AG09309 (cell line): Measurements from ENCODE around the gene SPDYE1.
"Not testable (repeated sequence)": the region's sequence is repeated elsewhere in the genome, so short reads cannot be mapped to it uniquely, and the experiment has no call there.

Source experiments
- DNase-seq: peaks from one replicate; pipeline ENCODE4 v3.0.0-alpha.2; 2010; ENCODE audit warnings: low read depth
- H3K4me3 ChIP-seq: 2 replicates; pipeline ENCODE4 v1.5.1; 2011; ENCODE audit warnings: mild to moderate bottlenecking, low read depth, low read length, moderate library complexity; ENCODE audit not compliant: control insufficient read depth
- CTCF ChIP-seq: IDR thresholded peaks from 2 replicates; pipeline ENCODE4 v1.5.1; 2011; ENCODE audit warnings: mild to moderate bottlenecking, low read depth, low read length, inconsistent platforms; ENCODE audit not compliant: insufficient read depth, control insufficient read depth; ENCODE audit errors: missing control alignments

SPDYE1 gene

GRCh38 chr7:43977525-43977924, 20.2 kb upstream of the SPDYE1 start:
- H3K4me3 ChIP-seq = no peak overlapping the region
- no peak for TF ChIP-seq CTCF
- DNase-seq = no peak

- not testable (repeated sequence) for DNase-seq, H3K4me3 ChIP-seq
These were observed 19.6 kb upstream of the SPDYE1 start for GRCh38 chr7:43978102-43978501.

GRCh38 chr7:43982848-43983247, 14.8 kb upstream of the SPDYE1 start:
- DNase-seq, H3K4me3 ChIP-seq: not testable (repeated sequence)

GRCh38 chr7:43983736-43984135, 14.0 kb upstream of the SPDYE1 start:
- H3K4me3 ChIP-seq, DNase-seq: not testable (repeated sequence)

GRCh38 chr7:43985904-43986864, 11.5 kb upstream of the SPDYE1 start:
- not testable (repeated sequence) for DNase-seq, H3K4me3 ChIP-seq
- peak; percentile 56 for TF ChIP-seq CTCF

- H3K4me3 ChIP-seq, DNase-seq: not testable (repeated sequence)
These were observed 10.2 kb upstream of the SPDYE1 start for GRCh38 chr7:43987476-43987875.

GRCh38 chr7:43990011-43990585, 7.6 kb upstream of the SPDYE1 start:
- DNase-seq, H3K4me3 ChIP-seq: not testable (repeated sequence)

- DNase-seq = not testable (repeated sequence)
These were observed 6.9 kb upstream of the SPDYE1 start for GRCh38 chr7:43990829-43991228.

GRCh38 chr7:43992896-43993295, 4.8 kb upstream of the SPDYE1 start:
- H3K4me3 ChIP-seq, DNase-seq: not testable (repeated sequence)

More at GRCh38 chr7:43990829-43991228, 6.9 kb upstream of the SPDYE1 start:
- H3K4me3 ChIP-seq = not testable (repeated sequence)

GRCh38 chr7:43994681-43995080, 3.0 kb upstream of the SPDYE1 start:
- DNase-seq, H3K4me3 ChIP-seq: not testable (repeated sequence)

GRCh38 chr7:44012081-44012480, 14.4 kb downstream of the SPDYE1 start:
- not testable (repeated sequence) for DNase-seq, H3K4me3 ChIP-seq

- DNase-seq, H3K4me3 ChIP-seq: not testable (repeated sequence)
These were observed 17.4 kb downstream of the SPDYE1 start for GRCh38 chr7:44015090-44015489.
